Skeletal muscle tissue (tissue), 4 donors: ENCODE data around the gene ZNF195. TPM values are rescaled to one million over a fixed set of nuclear protein-coding genes. Genes with fewer than 3 reads are reported as not detected.
"Not testable (repeated sequence)": the region's sequence is repeated elsewhere in the genome, so short reads cannot be mapped to it uniquely, and the experiment has no call there.

Source experiments
- H3K27ac ChIP-seq: one replicate; pipeline ENCODE4 v1.7.0; 2013; ENCODE audit warnings: mild to moderate bottlenecking, low read depth, low read length, inconsistent platforms
- H3K27me3 ChIP-seq, 3 donors: one replicate each; pipeline ENCODE4 v1.7.0; 2013; ENCODE audit warnings: low read length in 3 of 3; ENCODE audit not compliant: control insufficient read depth in 3 of 3, insufficient read depth in 3 of 3
- H3K36me3 ChIP-seq, 3 donors: one replicate each; pipeline ENCODE4 v1.7.0; 2013; ENCODE audit warnings: low read length in 3 of 3; ENCODE audit not compliant: control insufficient read depth in 3 of 3, insufficient read depth in 3 of 3
- H3K4me1 ChIP-seq, 3 donors: one replicate each; pipeline ENCODE4 v1.7.0; 2013; ENCODE audit warnings: low read length in 3 of 3, mild to moderate bottlenecking in 3 of 3; ENCODE audit not compliant: control insufficient read depth in 3 of 3, insufficient read depth in 3 of 3
- H3K4me3 ChIP-seq, 3 donors: one replicate each; pipeline ENCODE4 v1.7.0; 2013; ENCODE audit warnings: low read length in 3 of 3
- H3K9ac ChIP-seq, 3 donors: one replicate each; pipeline ENCODE4 v1.7.0; 2013; ENCODE audit warnings: low read length in 3 of 3, mild to moderate bottlenecking in 3 of 3, moderate library complexity in 2 of 3, low read depth in 1 of 3
- H3K9me3 ChIP-seq, 3 donors: one replicate each; pipeline ENCODE4 v1.7.0; 2013; ENCODE audit warnings: low read length in 3 of 3; ENCODE audit not compliant: control insufficient read depth in 3 of 3
- total RNA-seq: library from RNA; depleted of rRNA; stranded (reverse); fragments of >200 nt; gene quantifications from one replicate; pipeline ENCODE4 v1.2.3, GENCODE V29; 2014
- donor health status: Osteomylitis.

Gene ZNF195
- 9.4 TPM for total RNA-seq

- Histone ChIP-seq H3K4me1 (peaks cover 11 to 19% (median 16%) of the 10 kb centered on the region in 3 donors), H3K27me3 (no peaks in the 10 kb centered on the region), H3K9ac (peak within 1 kb of the TSS; percentile 89 to 94 (median 92))
Observed at GRCh38 chr11:3378426-3379423, at the start of gene ZNF195. Gene ZNF195, minus strand, starts transcription at chr11:3379146. Its CDS starts 106 bp downstream, at chr11:3379040.

GRCh38 chr11:3428076-3428475, 49.1 kb upstream of the ZNF195 start:
- H3K27me3 ChIP-seq, H3K4me1 ChIP-seq, H3K36me3 ChIP-seq, H3K4me3 ChIP-seq, H3K9ac ChIP-seq, H3K9me3 ChIP-seq, H3K27ac ChIP-seq: not testable (repeated sequence)

More at GRCh38 chr11:3378426-3379423, at the start of gene ZNF195:
- Histone ChIP-seq H3K4me3 (peak within 1 kb of the TSS; percentile 85 to 94 (median 92)), H3K36me3 (peaks cover 0 to 7% (median 3%) of the 10 kb centered on the region in 3 donors), H3K9me3 (no peaks in the 10 kb centered on the region), H3K27ac (peak within 1 kb of the TSS; percentile 70)

GRCh38 chr11:3426541-3426940, 47.6 kb upstream of the ZNF195 start:
- not testable (repeated sequence) for H3K4me3 ChIP-seq, H3K9ac ChIP-seq, H3K36me3 ChIP-seq, H3K27me3 ChIP-seq, H3K4me1 ChIP-seq, H3K9me3 ChIP-seq, H3K27ac ChIP-seq

GRCh38 chr11:3423928-3424327, 45.0 kb upstream of the ZNF195 start:
- not testable (repeated sequence) for H3K9me3 ChIP-seq, H3K36me3 ChIP-seq, H3K27ac ChIP-seq, H3K4me3 ChIP-seq, H3K9ac ChIP-seq, H3K27me3 ChIP-seq
- peaks cover 4 to 16% (median 6%) of the 10 kb centered on the region in 3 donors for H3K4me1 ChIP-seq

GRCh38 chr11:3423138-3423731, 44.3 kb upstream of the ZNF195 start:
- Histone ChIP-seq H3K4me1 (peaks cover 4 to 16% (median 6%) of the 10 kb centered on the region in 3 donors), H3K27ac (peak overlapping the region; percentile 74), H3K9ac (peak overlapping the region; percentile 61 to 67 (median 64)), H3K4me3 (peak overlapping the region; percentile 62 to 66 (median 66))
- H3K27me3 ChIP-seq, H3K9me3 ChIP-seq, H3K36me3 ChIP-seq: not testable (repeated sequence)

GRCh38 chr11:3422380-3423137, 43.6 kb upstream of the ZNF195 start:
- H3K9ac ChIP-seq = peak overlapping the region in 2 of 3 donors; percentile 64 to 71

GRCh38 chr11:3421608-3422379, 42.8 kb upstream of the ZNF195 start:
- H3K4me1 ChIP-seq = peaks cover 4 to 16% (median 6%) of the 10 kb centered on the region in 3 donors
- peak overlapping the region; percentile 43 to 69 (median 65) for H3K4me3 ChIP-seq
- H3K9ac ChIP-seq = peak overlapping the region; percentile 33 to 71 (median 62)
- peak overlapping the region; percentile 51 for H3K27ac ChIP-seq
- H3K36me3 ChIP-seq, H3K9me3 ChIP-seq, H3K27me3 ChIP-seq: not testable (repeated sequence)

More at GRCh38 chr11:3422380-3423137, 43.6 kb upstream of the ZNF195 start:
- H3K36me3 ChIP-seq, H3K9me3 ChIP-seq, H3K27me3 ChIP-seq: not testable (repeated sequence)
- H3K4me3 ChIP-seq = peak overlapping the region; percentile 63 to 69 (median 65)
- H3K4me1 ChIP-seq = peaks cover 4 to 16% (median 6%) of the 10 kb centered on the region in 3 donors
- peak overlapping the region; percentile 74 for H3K27ac ChIP-seq

- H3K27ac ChIP-seq, H3K9me3 ChIP-seq, H3K4me3 ChIP-seq, H3K9ac ChIP-seq, H3K27me3 ChIP-seq, H3K36me3 ChIP-seq: not testable (repeated sequence)
- H3K4me1 ChIP-seq = peaks cover 4 to 16% (median 6%) of the 10 kb centered on the region in 3 donors
Observed at GRCh38 chr11:3420281-3421042, 41.5 kb upstream of the ZNF195 start.

- not testable (repeated sequence) for H3K27ac ChIP-seq, H3K9ac ChIP-seq, H3K36me3 ChIP-seq, H3K27me3 ChIP-seq, H3K4me3 ChIP-seq, H3K9me3 ChIP-seq
- H3K4me1 ChIP-seq = peaks cover 4 to 16% (median 6%) of the 10 kb centered on the region in 3 donors
Observed at GRCh38 chr11:3419496-3419895, 40.5 kb upstream of the ZNF195 start.
